ENCODE data around the gene RNF220.

RNF220 gene

DNA sequence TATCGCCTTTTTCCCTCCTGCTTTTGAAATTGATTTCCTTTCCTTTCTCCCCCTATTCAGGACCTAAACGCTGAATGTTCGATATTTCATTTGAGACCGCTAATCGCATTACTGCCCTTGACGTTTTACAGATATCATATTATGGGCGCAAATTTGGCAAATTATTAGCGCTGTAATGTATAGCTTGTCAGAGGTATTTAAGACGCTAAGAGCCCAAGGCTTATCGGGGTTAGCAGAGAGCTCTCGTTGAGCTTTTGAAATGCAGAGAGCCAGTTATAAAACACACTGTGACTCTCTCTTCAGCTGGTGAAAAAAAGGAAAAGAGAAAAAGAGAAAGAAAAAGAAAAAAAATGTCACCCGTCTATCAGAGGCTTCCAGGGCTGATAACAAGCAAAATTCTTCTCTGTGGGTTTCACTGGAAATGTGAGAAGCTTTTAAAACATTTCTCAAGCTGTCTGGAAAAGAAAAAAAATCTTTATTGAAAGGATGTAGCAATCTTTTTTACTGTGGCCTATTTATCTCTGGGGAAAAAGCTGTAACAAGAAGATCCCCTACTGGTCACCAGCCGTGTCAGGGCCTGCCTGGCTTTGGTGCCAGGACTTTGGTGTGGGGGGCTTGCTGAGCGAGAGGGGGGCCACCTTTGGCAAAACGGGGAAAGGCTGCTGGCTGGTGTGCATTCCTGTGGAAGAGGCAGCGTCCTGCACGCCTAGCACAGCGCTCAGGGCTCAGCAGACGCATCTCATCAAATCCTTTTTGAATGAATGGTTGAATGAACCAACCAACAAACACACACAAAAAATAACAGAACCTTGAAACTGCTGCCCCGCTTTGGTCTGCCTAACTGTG, 119.8 kb downstream of the RNF220 start:
- DNase-seq, result no peak

DNA sequence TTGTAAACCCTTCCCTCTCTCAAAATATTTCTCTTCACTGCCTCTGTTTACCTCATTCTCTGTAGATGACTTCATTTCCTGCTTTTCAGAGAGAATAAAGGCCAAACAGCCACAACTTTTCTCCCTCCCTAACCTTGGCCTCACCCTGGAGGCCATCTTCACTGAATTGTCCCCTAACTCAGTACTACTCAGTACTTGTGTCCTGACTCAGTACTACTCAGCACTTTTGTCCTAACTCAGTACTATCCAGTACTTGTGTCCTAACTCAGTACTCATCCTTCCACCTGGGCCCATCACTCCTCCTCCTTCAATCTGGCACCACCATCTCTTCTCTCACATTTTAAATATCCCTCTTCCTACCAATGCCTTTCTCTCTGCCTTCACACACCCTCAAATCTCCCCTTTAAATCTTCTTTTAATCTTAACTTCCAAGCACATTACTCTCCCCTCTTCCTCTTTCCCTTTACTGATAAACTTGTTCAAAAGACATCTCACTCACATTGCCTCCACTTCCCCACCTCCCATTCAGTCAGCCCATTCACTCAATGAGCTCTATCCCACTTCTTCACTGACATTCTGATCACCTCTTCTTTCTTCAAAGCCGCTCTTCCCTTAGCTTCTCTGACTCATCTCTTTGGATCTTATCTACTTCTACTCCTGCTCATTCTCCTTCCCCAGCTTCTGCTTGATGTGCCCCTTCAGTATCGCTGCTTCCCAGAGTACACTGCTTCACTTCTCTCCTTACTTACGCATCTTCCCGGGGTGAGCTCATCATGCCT, 121.4 kb downstream of the RNF220 start:
- no peak for DNase-seq

- DNase-seq, result no peak
Measured at GRCh38 chr1:44531785-44532566, 126.9 kb downstream of the RNF220 start.

- no peak for DNase-seq
Measured at GRCh38 chr1:44532567-44532944, 127.5 kb downstream of the RNF220 start.

GRCh38 chr1:44534771-44535170, 129.7 kb downstream of the RNF220 start:
- DNase-seq, result no peak

DNA sequence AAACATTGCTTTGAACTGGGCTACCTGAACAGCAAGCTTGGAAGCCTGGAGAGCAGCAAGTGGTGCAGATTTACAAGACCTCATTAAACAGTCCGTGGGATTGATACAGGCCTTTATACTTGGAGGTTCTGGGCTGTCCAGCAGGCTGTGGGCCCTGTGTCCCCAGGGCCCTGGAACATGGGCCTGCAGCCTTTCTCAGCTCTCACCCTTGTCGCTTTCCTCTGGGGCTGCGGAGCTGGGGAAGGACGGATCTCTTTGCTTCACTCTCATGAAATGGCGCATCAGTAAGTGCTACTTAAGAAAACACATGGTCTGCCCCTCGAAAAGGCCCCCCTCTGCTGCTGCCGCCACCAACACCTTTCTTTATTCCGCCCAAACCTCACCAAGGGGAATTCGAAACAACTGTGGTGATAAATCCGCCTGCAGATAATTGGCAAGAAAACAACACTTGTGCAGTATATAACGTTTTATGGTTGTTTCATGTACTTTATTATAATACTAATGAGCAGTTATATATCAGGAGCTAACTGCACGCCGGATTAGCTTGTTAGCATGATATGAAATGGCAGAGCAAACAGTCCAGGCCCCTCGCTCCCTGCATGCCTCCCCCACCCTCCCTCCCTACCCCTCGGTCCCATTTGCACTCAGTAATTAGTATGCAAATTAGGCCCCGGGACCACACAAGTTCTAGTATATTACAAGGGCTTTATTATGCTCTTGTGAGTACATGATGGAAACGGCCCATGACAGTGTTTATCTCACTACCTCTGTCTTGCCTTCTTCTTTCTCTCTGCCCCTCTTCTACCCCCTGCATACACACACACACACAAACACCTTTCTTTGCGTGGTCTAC, 131.5 kb downstream of the RNF220 start:
- no peak for DNase-seq

- no peak for DNase-seq
Measured at GRCh38 chr1:44537538-44537937, 132.5 kb downstream of the RNF220 start.

DNA sequence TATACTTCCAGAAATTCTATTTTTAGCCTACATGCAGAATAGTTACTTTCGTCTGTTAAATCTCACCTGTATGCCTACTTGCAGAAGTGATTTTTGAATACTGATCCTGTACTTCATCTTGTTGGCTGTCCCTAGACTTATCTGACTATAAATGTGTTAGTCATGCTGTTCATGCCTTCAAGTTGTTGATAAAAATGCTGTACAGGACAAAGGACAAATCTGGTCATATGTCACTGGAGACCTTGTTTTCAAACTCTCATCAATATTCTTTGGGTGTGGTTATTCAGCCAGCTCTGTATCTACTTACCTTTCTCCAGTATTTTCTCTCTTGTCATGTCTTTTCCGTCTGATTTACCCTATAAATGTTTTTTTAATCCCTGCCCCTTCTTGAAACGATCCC, 132.9 kb downstream of the RNF220 start:
- no peak for DNase-seq

- DNase-seq, result no peak
Measured at GRCh38 chr1:44539991-44540730, 135.1 kb downstream of the RNF220 start.

- no peak for DNase-seq
Measured at GRCh38 chr1:44542420-44543063, 137.5 kb downstream of the RNF220 start.

DNA sequence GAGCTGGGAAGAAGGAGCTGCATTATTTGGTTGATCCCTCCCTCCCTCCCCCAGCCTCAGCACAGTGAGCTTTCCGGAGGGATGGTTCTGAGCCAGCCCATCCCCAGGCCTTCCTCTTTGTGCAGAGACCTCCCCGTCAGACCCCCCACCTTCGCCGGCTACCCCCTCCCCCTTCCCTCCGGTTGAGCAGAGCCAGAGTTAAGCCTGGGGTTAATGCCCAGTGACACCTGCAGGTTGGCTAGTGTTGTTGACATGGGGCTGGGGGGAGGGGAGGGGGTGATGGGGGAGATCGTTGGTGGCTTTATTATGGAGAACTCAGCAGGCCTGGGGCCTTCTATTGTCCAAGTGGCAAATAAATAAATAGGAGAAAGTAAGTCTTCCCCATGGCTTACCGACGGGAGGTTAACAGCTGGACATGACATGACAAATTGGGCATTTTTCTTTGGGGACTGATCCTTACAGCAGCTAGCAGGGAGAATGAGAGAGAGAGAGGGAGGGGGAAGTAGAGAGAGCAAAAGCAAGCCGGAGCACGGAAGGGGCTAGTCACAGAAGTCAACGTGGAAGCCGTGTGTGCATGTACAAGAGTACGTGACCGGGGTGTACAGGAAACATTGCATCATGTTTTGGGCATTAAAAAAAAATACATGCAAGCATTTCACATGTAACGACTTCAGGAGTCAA, 138.1 kb downstream of the RNF220 start:
- no peak for DNase-seq

- no peak for DNase-seq
Measured at GRCh38 chr1:44543786-44544185, 138.7 kb downstream of the RNF220 start.

- DNase-seq, result no peak
Measured at GRCh38 chr1:44544960-44545359, 139.9 kb downstream of the RNF220 start.

DNA sequence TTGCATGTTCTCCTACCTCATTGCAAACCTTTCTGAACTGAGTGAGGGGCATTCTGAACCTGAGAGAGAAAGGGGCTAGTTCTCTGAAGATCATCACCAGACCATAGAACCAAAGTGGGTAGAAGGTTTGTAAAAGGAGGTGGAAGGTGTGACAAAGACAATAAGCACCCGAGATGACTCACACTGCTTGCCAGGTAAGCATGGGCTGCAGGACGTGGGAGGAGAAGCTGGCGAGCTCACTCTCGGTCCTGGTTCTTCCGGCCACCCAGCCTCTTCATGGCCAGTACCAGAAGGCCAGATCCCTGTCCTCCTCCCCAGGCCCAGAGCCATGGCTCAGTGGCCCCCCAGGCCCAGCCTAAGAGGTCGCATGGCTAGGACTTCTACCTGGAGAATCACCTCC, 140.9 kb downstream of the RNF220 start:
- DNase-seq, result no peak

GRCh38 chr1:44546403-44547053, 141.5 kb downstream of the RNF220 start:
- DNase-seq, result no peak

GRCh38 chr1:44547361-44547760, 142.3 kb downstream of the RNF220 start:
- DNase-seq, result no peak

DNA sequence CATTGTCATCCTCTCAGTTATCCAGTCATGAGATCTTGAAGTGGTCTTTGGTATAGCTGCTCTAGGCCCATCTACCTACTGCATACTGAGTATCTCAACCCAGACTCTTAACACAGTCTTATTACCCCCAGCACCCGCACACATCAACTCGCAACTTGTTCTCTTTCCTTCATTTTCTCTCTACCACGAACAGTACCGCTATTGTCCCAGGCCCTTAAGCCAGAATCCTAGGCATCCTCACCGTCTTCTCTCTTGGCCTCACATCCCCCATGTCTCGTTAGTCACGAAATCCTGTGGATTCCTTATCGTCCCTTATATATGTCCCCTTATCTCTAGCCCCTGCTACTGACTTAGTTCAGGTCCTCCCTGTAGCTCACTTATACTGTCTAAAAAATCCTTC, 142.8 kb downstream of the RNF220 start:
- no peak for DNase-seq

GRCh38 chr1:44549510-44549909, 144.5 kb downstream of the RNF220 start:
- no peak for DNase-seq

DNA sequence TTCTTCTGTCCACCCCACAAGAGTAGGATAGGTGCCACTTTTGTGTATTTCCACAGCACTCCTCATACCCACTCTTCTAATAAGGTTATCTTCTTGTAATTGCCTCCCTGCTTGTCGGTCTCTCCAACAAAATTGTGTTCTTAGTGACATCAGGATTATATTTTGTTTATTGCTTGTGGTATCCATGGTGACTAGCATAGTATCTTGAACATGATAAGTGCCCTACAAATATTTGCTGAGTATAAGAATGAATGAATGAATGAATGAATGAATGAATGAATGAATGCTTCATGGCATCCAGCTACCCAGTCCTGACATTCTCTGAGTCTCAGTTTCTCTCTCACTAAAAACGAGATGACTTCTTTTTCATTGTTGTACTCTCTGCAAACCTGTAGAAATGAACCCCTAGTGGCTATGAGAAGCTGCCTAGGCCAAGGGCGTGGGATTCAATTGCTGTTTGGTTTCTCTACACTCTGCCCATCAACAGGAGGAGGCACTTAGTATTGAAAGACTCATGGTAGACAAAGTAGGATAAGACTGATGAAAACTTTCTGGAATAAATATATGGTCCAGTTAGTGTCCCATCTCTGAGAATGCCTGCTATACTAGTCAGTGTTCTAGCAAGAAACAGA, 148.2 kb downstream of the RNF220 start:
- DNase-seq, result no peak

- DNase-seq, result no peak
Measured at GRCh38 chr1:44553771-44554170, 148.7 kb downstream of the RNF220 start.
